HG02870 (cell line): Measurements from ENCODE around the gene KLF2.
"Not testable (repeated sequence)": the region's sequence is repeated elsewhere in the genome, so short reads cannot be mapped to it uniquely, and the experiment has no call there.

Source experiments
- ATAC-seq: cut with Tn5 transposase; IDR thresholded peaks from one replicate; pipeline ENCODE4 v1.9.1; 2021; ENCODE audit warnings: mild to moderate bottlenecking, moderate library complexity; ENCODE audit not compliant: unreplicated experiment

KLF2 gene

GRCh38 chr19:16324384-16325160, at the start of gene KLF2:
Gene KLF2 (plus strand): TSS chr19:16324826. CDS start chr19:16324924, 98 bp downstream.
- peak; percentile 53 for ATAC-seq

GRCh38 chr19:16280306-16280705, 44.3 kb upstream of the KLF2 start:
- no peak for ATAC-seq

GRCh38 chr19:16281743-16282142, 42.9 kb upstream of the KLF2 start:
- ATAC-seq = no peak

- no peak for ATAC-seq
Observed at GRCh38 chr19:16283210-16284061, 41.2 kb upstream of the KLF2 start.

- no peak for ATAC-seq
Observed at GRCh38 chr19:16284505-16284904, 40.1 kb upstream of the KLF2 start.

GRCh38 chr19:16285079-16285478, 39.5 kb upstream of the KLF2 start:
- not testable (repeated sequence) for ATAC-seq

GRCh38 chr19:16285769-16286498, 38.7 kb upstream of the KLF2 start:
- no peak for ATAC-seq

- ATAC-seq = no peak
Observed at GRCh38 chr19:16288544-16288943, 36.1 kb upstream of the KLF2 start.

GRCh38 chr19:16289594-16289993, 35.0 kb upstream of the KLF2 start:
- ATAC-seq = no peak

- no peak for ATAC-seq
Observed at GRCh38 chr19:16290692-16291091, 33.9 kb upstream of the KLF2 start.

GRCh38 chr19:16293118-16294091, 31.2 kb upstream of the KLF2 start:
- ATAC-seq = no peak

GRCh38 chr19:16295057-16295456, 29.6 kb upstream of the KLF2 start:
- ATAC-seq = no peak

GRCh38 chr19:16296713-16297112, 27.9 kb upstream of the KLF2 start:
- no peak for ATAC-seq

GRCh38 chr19:16297575-16298178, 26.9 kb upstream of the KLF2 start:
- ATAC-seq = no peak

GRCh38 chr19:16298334-16298733, 26.3 kb upstream of the KLF2 start:
- no peak for ATAC-seq

- ATAC-seq = no peak
Observed at GRCh38 chr19:16301999-16302694, 22.5 kb upstream of the KLF2 start.

- no peak for ATAC-seq
Observed at GRCh38 chr19:16303755-16304154, 20.9 kb upstream of the KLF2 start.

- not testable (repeated sequence) for ATAC-seq
Observed at GRCh38 chr19:16304511-16304910, 20.1 kb upstream of the KLF2 start.

- ATAC-seq = not testable (repeated sequence)
Observed at GRCh38 chr19:16305060-16305459, 19.6 kb upstream of the KLF2 start.
